ENCODE results near the gene OSBPL2. TPM values are rescaled to one million over a fixed set of nuclear protein-coding genes. Genes with fewer than 3 reads are reported as not detected.

The OSBPL2 gene
- total RNA-seq = 10 to 100 TPM; 52.8 to 86.7 (median 64.2) TPM

DNA sequence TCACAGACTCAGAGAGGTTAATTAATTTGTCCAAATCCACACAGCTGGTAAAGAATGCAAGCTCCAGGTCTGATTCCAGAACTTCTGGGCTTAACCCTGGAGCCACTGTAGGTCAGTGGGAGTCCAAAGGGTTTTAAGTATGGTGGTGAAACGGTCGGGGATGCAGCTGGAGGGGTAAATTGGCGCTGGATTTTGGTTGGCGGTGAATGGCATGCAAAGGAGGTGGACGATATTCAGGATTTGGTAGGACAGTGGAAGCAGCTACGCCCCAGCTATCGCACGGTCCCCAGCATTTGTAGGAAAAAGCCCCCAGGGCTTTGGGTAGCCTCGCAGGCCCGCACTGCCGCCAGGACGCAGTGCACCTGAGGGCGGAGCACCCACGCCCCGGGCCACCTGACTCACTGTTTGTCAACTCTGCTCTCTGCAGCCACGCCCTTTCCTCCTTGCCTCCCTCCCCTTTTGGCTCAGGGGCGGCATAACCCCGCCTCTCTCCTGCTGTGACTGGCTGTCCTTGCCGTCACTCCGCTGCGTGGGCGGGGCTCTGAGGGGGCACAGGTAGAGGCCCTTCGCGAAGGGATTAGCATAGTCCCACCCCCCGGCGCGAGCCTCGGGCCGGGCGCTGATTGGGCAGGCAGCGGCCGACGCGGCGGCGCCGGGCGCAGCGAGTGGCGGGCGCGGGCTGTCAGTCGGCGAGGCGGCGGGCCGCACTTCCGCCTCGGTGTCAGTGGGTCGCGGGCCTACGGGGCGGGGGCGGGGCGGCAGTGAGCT, at the start of gene OSBPL2:
TSS of gene OSBPL2 (plus strand) at position 721 of the 768 bp plus-strand sequence. CDS start 17,664 bp downstream, outside the sequence.
- peaks cover 0 to 35% (median 14%) of the 10 kb centered on the region in 4 donors for H3K4me1 ChIP-seq
- H3K27ac ChIP-seq = peak within 1 kb of the TSS; percentile 82 to 94 (median 92)
- no peaks in the 10 kb centered on the region for H3K36me3 ChIP-seq
- H3K4me3 ChIP-seq = peak within 1 kb of the TSS; percentile 82 to 98 (median 94)
- peak in 1 of 6 experiments; percentile 5 for TF ChIP-seq CTCF (IDR thresholded peaks at IDR 0.05)
- TF ChIP-seq POLR2A (IDR thresholded peaks at IDR 0.05) = peak; percentile 29 to 60
- DNase-seq = peak; percentile 100
- H3K27me3 ChIP-seq = no peaks in the 10 kb centered on the region
- H3K9me3 ChIP-seq = no peaks in the 10 kb centered on the region

DNA sequence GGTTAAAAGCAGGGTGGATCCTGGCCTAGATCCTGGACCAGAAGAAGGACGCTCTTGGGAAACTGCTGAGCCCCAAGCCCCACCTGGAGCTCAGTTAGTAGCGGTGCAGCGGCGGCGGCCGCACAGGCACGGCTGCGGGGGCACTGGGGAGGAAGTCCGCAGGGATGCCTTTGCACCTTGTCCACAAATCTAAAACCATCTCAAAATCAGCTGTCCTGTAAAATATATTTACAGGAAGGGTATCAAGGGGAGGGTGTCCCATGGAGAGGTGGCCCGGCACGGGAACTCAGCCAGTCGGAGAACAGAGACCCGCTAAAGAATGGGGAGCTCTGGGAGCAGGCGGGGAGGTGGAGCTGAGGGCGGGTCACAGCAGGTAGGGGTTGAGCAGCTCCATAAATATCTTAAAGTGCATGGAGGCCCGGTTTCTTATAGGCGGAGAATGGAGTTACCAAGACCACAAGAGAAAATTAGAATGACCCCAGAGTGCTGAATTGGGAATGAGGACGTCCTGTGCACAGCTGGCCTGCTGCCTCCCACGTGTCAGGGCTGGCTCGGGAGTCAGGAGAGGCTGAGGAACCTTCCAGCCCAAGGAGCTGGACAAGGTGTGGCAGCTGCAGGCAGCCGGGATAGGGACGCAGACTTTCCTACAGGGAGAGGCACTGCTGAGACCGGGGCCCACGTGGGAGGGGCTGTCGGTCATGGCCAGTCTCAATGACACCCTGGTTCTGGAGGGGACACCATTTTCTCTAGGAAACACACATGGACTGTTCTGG, 47.5 kb upstream of the OSBPL2 start:
- Histone ChIP-seq H3K4me1 (no peaks in the 10 kb centered on the region), H3K27ac (no peak overlapping the region), H3K4me3 (no peak overlapping the region), H3K9me3 (no peaks in the 10 kb centered on the region), H3K27me3 (no peaks in the 10 kb centered on the region), H3K36me3 (peaks cover 0 to 53% (median 0%) of the 10 kb centered on the region in 3 donors)
- TF ChIP-seq POLR2A (IDR thresholded peaks at IDR 0.05) (no peak), CTCF (IDR thresholded peaks at IDR 0.05) (no peak)
- DNase-seq = peak in 1 of 3 donors; percentile 28

DNA sequence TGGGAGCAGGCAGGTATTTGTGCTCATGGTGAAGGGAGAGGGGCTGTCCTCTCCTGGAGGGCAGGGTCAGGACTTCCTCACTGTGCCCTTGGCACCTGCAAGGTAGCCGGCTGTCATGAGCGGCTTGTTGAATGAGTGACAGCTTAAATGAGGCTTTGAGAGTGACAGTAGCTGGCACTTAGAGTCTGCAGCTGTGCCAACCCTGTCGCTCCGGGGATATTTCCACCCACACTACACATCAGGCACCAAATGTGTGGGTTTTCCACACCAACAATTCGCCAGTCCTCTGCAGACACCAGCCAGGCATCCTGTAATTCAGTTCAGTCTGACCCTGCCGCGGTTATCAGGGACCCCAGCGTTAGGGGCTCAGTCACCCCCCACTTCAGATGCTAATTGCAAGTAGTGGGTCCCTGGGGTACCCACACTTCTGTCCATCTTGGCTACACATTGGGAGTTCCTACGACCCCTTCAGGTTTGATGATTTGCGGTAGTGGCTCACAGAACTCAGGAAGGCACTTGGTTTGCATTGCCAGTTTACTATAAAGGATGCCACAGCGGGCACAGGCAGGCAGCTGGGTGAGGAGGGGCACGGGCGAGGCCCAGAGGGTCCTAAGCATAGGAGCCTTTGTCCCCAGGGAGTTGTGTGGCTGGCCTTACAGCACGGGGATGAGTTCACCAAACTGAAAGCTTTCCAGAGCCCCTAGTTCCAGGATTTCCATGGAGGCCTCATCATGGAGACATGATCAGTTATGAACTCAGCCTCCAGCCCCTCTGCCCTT, 46.4 kb upstream of the OSBPL2 start:
- Histone ChIP-seq H3K4me1 (no peaks in the 10 kb centered on the region), H3K9me3 (no peaks in the 10 kb centered on the region), H3K27me3 (no peaks in the 10 kb centered on the region), H3K4me3 (no peak overlapping the region), H3K36me3 (peaks cover 0 to 63% (median 0%) of the 10 kb centered on the region in 3 donors), H3K27ac (no peak overlapping the region)
- DNase-seq = peak in 1 of 3 donors; percentile 11
- no peak for TF ChIP-seq CTCF (IDR thresholded peaks at IDR 0.05)
- TF ChIP-seq POLR2A (IDR thresholded peaks at IDR 0.05) = no peak

DNA sequence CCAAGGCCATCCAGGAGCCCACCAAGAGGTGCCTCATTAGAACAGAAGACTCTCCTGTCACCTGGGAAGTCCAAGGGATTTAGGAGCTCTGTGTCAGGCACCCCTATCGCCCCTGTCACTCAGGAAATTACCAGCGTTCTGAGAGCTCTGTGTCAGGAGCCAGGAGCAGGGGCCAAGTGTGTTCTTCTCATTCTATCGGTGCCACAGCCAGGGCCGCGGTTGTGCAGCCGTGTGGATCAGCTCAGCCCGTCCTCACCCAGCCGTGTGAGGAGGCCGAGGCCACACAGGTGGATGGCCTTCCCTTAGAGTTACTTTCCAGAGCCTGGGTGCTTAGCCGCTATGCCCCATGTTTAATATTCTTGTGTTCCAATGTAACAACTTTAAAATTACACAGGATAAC, 45.7 kb upstream of the OSBPL2 start:
- TF ChIP-seq CTCF (IDR thresholded peaks at IDR 0.05) (no peak), POLR2A (IDR thresholded peaks at IDR 0.05) (no peak)
- no peaks in the 10 kb centered on the region for H3K9me3 ChIP-seq
- no peaks in the 10 kb centered on the region for H3K27me3 ChIP-seq
- peak in 1 of 3 donors; percentile 20 for DNase-seq
- no peaks in the 10 kb centered on the region for H3K4me1 ChIP-seq
- H3K36me3 ChIP-seq = peaks cover 0 to 69% (median 0%) of the 10 kb centered on the region in 3 donors
- H3K27ac ChIP-seq = no peak overlapping the region
- no peak overlapping the region for H3K4me3 ChIP-seq
